ENCODE measurements around the gene SSPN. TPM values are rescaled to one million over a fixed set of nuclear protein-coding genes. Genes with fewer than 3 reads are reported as not detected.

Gene SSPN
- total and polyA plus RNA-seq, 9 of the 15 experiments (the other 6 are each of a cell fraction or from before 2014, with no cell fraction given): 0.40 TPM; not detected in 8

DNA sequence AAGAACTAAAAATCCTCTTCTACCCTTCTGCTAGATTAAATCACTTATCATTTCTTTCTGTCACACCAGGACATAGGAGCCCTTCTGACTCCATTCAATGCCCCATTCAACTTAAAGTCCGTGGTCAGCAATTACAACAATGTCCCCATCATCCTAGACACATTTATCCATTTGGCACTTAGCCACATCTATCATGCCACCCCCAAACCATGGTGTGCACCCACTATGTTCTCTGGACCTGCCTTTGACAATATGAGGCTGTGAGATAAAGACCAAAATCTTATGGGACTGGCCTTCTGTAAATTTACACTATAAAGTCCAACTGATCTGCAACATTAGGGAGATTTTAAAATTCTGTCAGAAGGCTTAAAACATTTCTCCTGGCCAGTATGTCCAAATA lies 104.4 kb downstream of the SSPN start:
- Histone ChIP-seq H3K27ac (ENCODE audit: extremely low read depth, low read depth, low read length) (no peak overlapping the region), H3K27me3 (ENCODE audit: control insufficient read depth in 2 of 2, insufficient read depth in 2 of 2, low read length in 2 of 2) (no peaks in the 10 kb centered on the region), H3K79me2 (ENCODE audit: control insufficient read depth, insufficient read depth, low read length) (no peaks in the 10 kb centered on the region), H3K4me3 (no peak overlapping the region), H3K4me1 (replicated peaks in 1 of 2; ENCODE audit: control insufficient read depth in 2 of 2, insufficient read depth in 2 of 2, low read length in 2 of 2) (peaks cover 0 to 9% of the 10 kb centered on the region in 2 experiments; a peak in 3 of 5 replicates), H3K9ac (ENCODE audit: insufficient read depth in 1 of 2, low read depth in 2 of 2, low read length in 2 of 2) (no peak overlapping the region), H3K9me1 (ENCODE audit: control insufficient read depth, insufficient read depth, low read length) (no peaks in the 10 kb centered on the region), H4K20me1 (replicated peaks; ENCODE audit: control insufficient read depth, insufficient read depth, low read length) (no peaks in the 10 kb centered on the region), H3K9me3 (replicated peaks; ENCODE audit: control insufficient read depth, insufficient read depth, low read depth, low read length) (no peaks in the 10 kb centered on the region), H2AFZ (ENCODE audit: low read depth, low read length) (peak overlapping the region; percentile 75; the same call in 1 of the 2 replicates), H3K36me3 (ENCODE audit: control insufficient read depth, insufficient read depth, low read length) (no peaks in the 10 kb centered on the region), H3K4me2 (ENCODE audit: insufficient read depth, low read length) (no peak overlapping the region)
- no peak for FAIRE-seq
- DNase-seq (ENCODE audit: extremely low read depth in 1 of 4, low spot score in 3 of 4): no peak
- no peak for ATAC-seq
- intact Hi-C loops (cut with micrococcal nuclease): no loop called here
- POLR2A ChIA-PET: no interaction called here
- 0 out of 2 replicates have a peak, but pooled peaks have one; percentile 20 for TF ChIP-seq CBFA2T3 (IDR thresholded peaks at IDR 0.05)
- TF ChIP-seq, protein P1, sequence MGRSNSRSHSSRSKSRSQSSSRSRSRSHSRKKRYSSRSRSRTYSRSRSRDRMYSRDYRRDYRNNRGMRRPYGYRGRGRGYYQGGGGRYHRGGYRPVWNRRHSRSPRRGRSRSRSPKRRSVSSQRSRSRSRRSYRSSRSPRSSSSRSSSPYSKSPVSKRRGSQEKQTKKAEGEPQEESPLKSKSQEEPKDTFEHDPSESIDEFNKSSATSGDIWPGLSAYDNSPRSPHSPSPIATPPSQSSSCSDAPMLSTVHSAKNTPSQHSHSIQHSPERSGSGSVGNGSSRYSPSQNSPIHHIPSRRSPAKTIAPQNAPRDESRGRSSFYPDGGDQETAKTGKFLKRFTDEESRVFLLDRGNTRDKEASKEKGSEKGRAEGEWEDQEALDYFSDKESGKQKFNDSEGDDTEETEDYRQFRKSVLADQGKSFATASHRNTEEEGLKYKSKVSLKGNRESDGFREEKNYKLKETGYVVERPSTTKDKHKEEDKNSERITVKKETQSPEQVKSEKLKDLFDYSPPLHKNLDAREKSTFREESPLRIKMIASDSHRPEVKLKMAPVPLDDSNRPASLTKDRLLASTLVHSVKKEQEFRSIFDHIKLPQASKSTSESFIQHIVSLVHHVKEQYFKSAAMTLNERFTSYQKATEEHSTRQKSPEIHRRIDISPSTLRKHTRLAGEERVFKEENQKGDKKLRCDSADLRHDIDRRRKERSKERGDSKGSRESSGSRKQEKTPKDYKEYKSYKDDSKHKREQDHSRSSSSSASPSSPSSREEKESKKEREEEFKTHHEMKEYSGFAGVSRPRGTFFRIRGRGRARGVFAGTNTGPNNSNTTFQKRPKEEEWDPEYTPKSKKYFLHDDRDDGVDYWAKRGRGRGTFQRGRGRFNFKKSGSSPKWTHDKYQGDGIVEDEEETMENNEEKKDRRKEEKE (IDR thresholded peaks at IDR 0.05; ENCODE audit: borderline replicate concordance in 1 of 2, control insufficient read depth in 1 of 2, low read depth in 2 of 2, low read length in 1 of 2): no peak
- 0 out of 2 replicates have a peak, but pooled peaks have one; percentile 23 for TF ChIP-seq ZNF316 (IDR thresholded peaks at IDR 0.05)
- peak; percentile 6; the same call in 1 of the 2 replicates for TF ChIP-seq C11orf30 (IDR thresholded peaks at IDR 0.05; ENCODE audit: low read depth)
- CTCF ChIA-PET (ENCODE audit: low intra/inter-chr PET ratio): no interaction called here
- WGBS (ENCODE audit: insufficient coverage, low coverage, missing lambda C conversion rate): 0% methylated on average over 1 of the region's 1 CpG
- no TSS peak for BruUV-seq (replicated peaks)
- in situ Hi-C loops (cut with MboI): no loop called here

Other genes with a start within 250 kb of the SSPN start
- 0.09 and 0.12 TPM in 2 replicates for gene RASSF8, start 236.9 kb upstream of the SSPN start, total RNA-seq (2014; rRNA removed)
- 0.11 and 0.32 TPM in 2 replicates for gene RASSF8, start 236.9 kb upstream of the SSPN start, total RNA-seq (2014; rRNA removed; fragmentation: Illumina TruSeq; extraction: Trizol)
- gene RASSF8, start 236.9 kb upstream of the SSPN start, total RNA-seq (2015; rRNA removed; fragmentation: Illumina TruSeq; extraction: Trizol): 0.26 and 0.36 TPM in 2 replicates
- 0.09 and 0.29 TPM in 2 replicates for gene RASSF8, start 236.9 kb upstream of the SSPN start, total RNA-seq (2021)
- 0.14 and 0.22 TPM in 2 replicates for gene RASSF8, start 236.9 kb upstream of the SSPN start, polyA plus RNA-seq (2011; rRNA removed)
- gene RASSF8, start 236.9 kb upstream of the SSPN start, polyA plus RNA-seq (2014; fragmentation: Illumina TruSeq; extraction: Trizol): 0.21 and 0.30 TPM in 2 replicates
- under 1 TPM; 0.01 to 0.07 TPM for gene RASSF8, start 236.9 kb upstream of the SSPN start, polyA plus RNA-seq (2014; fragmentation: Nextera tagmentation; extraction: Ambion mirVana)
- gene RASSF8, start 236.9 kb upstream of the SSPN start, polyA plus RNA-seq (2014; rRNA removed): 0.03 TPM in 1 of 2 replicates, not detected in the other
- not detected in 2 replicates for gene BHLHE41, start 70.5 kb upstream of the SSPN start, total RNA-seq (2014; rRNA removed)
- not detected in 2 replicates for gene BHLHE41, start 70.5 kb upstream of the SSPN start, total RNA-seq (2014; rRNA removed; fragmentation: Illumina TruSeq; extraction: Trizol)
- gene BHLHE41, start 70.5 kb upstream of the SSPN start, total RNA-seq (2015; rRNA removed; fragmentation: Illumina TruSeq; extraction: Trizol): not detected in 2 replicates
- 0.45 TPM in 1 of 2 replicates, not detected in the other for gene BHLHE41, start 70.5 kb upstream of the SSPN start, total RNA-seq (2021)
- not detected in 2 replicates for gene BHLHE41, start 70.5 kb upstream of the SSPN start, polyA plus RNA-seq (2011; rRNA removed)
- not detected in 2 replicates for gene BHLHE41, start 70.5 kb upstream of the SSPN start, polyA plus RNA-seq (2014; fragmentation: Illumina TruSeq; extraction: Trizol)
- gene BHLHE41, start 70.5 kb upstream of the SSPN start, polyA plus RNA-seq (2014; fragmentation: Nextera tagmentation; extraction: Ambion mirVana): not detected
- gene BHLHE41, start 70.5 kb upstream of the SSPN start, polyA plus RNA-seq (2014; rRNA removed): not detected in 2 replicates

Measured in K562 (cell line).